MCF 10A (cell line): ENCODE measurements around the gene PARD6G. TPM values are rescaled to one million over a fixed set of nuclear protein-coding genes. Genes with fewer than 3 reads are reported as not detected.

Experiments used
- BruUV-seq: library from RNA; stranded (reverse); fragments of 400-500 nt; replicated peaks from 2 replicates; lab custom pipeline; 2021; lab: Mats Ljungman, UMichigan
- CTCF ChIA-PET: fragments of 300-600 bp; sonication (Branson Sonifier 250); formaldehyde crosslinking; extraction: SDS; loops from one replicate; lab custom pipeline; 2021; ENCODE audit warnings: antibody characterized with exemption, inconsistent platforms; lab: Yijun Ruan, JAX
- POLR2A ChIA-PET: fragments of 300-600, 350-650 bp; sonication (Branson Sonifier 250); formaldehyde crosslinking; extraction: SDS; loops from one replicate; lab custom pipeline; 2020; ENCODE audit warnings: antibody characterized with exemption, inconsistent platforms; lab: Yijun Ruan, JAX
- DNase-seq: peaks from one replicate; pipeline ENCODE4 v3.0.0-alpha.2; 2018; ENCODE audit not compliant: unreplicated experiment
- H3K27ac Mint-ChIP-seq: one replicate; pipeline ENCODE4 v1.8.0; 2022; ENCODE audit warnings: mild to moderate bottlenecking, low read depth, mixed read lengths; ENCODE audit not compliant: unreplicated experiment
- H3K27me3 Mint-ChIP-seq: one replicate; pipeline ENCODE4 v1.8.0; 2022; ENCODE audit warnings: mixed read lengths; ENCODE audit not compliant: insufficient read depth, unreplicated experiment
- H3K36me3 Mint-ChIP-seq: one replicate; pipeline ENCODE4 v1.8.0; 2022; ENCODE audit warnings: mild to moderate bottlenecking, moderate library complexity, mixed read lengths; ENCODE audit not compliant: insufficient read depth, unreplicated experiment
- H3K4me1 Mint-ChIP-seq: one replicate; pipeline ENCODE4 v1.8.0; 2022; ENCODE audit warnings: mixed read lengths; ENCODE audit not compliant: insufficient read depth, unreplicated experiment
- H3K4me3 Mint-ChIP-seq: one replicate; pipeline ENCODE4 v1.8.0; 2022; ENCODE audit warnings: mild to moderate bottlenecking, moderate library complexity, mixed read lengths; ENCODE audit not compliant: unreplicated experiment
- H3K9me3 Mint-ChIP-seq: one replicate; pipeline ENCODE4 v1.8.0; 2022; ENCODE audit warnings: mixed read lengths; ENCODE audit not compliant: unreplicated experiment
- CTCF ChIP-seq: fragments of 200-600 bp; IDR thresholded peaks from one replicate; pipeline ENCODE4 v1.8.0; 2022; ENCODE audit warnings: antibody characterized with exemption, mild to moderate bottlenecking; ENCODE audit not compliant: unreplicated experiment
- intact Hi-C: fragments of 100-400 bp; cut with micrococcal nuclease; formaldehyde crosslinking; loops from 2 replicates; pipeline ENCODE4 v1.14.1; 2022
- total RNA-seq: library from RNA; stranded (reverse); gene quantifications from 2 replicates; pipeline ENCODE4 v1.2.3, GENCODE V29; 2022

PARD6G gene
- total RNA-seq, 1 experiment from 2014 or later = 8.1 TPM

GRCh38 chr18:80210312-80211083, 36.8 kb downstream of the PARD6G start:
- Mint-ChIP-seq H3K27me3 (no peaks in the 10 kb centered on the region), H3K27ac (no peak overlapping the region), H3K4me1 (no peaks in the 10 kb centered on the region), H3K9me3 (no peaks in the 10 kb centered on the region), H3K36me3 (no peaks in the 10 kb centered on the region), H3K4me3 (no peak overlapping the region)
- no TSS peak for BruUV-seq
- intact Hi-C loops = no loop called here
- DNase-seq = no peak
- TF ChIP-seq CTCF = no peak
- CTCF ChIA-PET = interaction anchor here (0.6 to 2.2 kb wide), 5 partner anchors 11 to 52 kb away, joined by 3 to 5 read pairs (median 4); no protein-coding TSS in a partner anchor
- POLR2A ChIA-PET = interaction anchor here (0.9 kb wide), 1 partner anchor 31 kb away, joined by 3 read pairs; no protein-coding TSS in a partner anchor

- no peaks in the 10 kb centered on the region for H3K9me3 Mint-ChIP-seq
- intact Hi-C loops = no loop called here
- H3K4me3 Mint-ChIP-seq = no peak overlapping the region
- no peak overlapping the region for H3K27ac Mint-ChIP-seq
- no peak for DNase-seq
- no TSS peak for BruUV-seq
- H3K27me3 Mint-ChIP-seq = no peaks in the 10 kb centered on the region
- TF ChIP-seq CTCF = no peak
- POLR2A ChIA-PET = no interaction called here
- CTCF ChIA-PET = interaction anchor here (1.2 kb wide), 1 partner anchor 37 kb away, joined by 3 read pairs; no protein-coding TSS in a partner anchor
- no peaks in the 10 kb centered on the region for H3K4me1 Mint-ChIP-seq
- H3K36me3 Mint-ChIP-seq = no peaks in the 10 kb centered on the region
Observed at GRCh38 chr18:80208620-80209019, 38.7 kb downstream of the PARD6G start.

- Mint-ChIP-seq H3K9me3 (no peaks in the 10 kb centered on the region), H3K4me3 (no peak overlapping the region), H3K36me3 (no peaks in the 10 kb centered on the region), H3K4me1 (no peaks in the 10 kb centered on the region), H3K27me3 (no peaks in the 10 kb centered on the region), H3K27ac (no peak overlapping the region)
- ChIA-PET CTCF (interaction anchor here (0.9 to 1.1 kb wide), 2 partner anchors 11 to 23 kb away, joined by 3 to 4 read pairs; no protein-coding TSS in a partner anchor), POLR2A (interaction anchor here (1.3 kb wide), 1 partner anchor 22 kb away, joined by 3 read pairs; no protein-coding TSS in a partner anchor)
- TF ChIP-seq CTCF = no peak
- BruUV-seq = no TSS peak
- intact Hi-C loops = no loop called here
- no peak for DNase-seq
Observed at GRCh38 chr18:80205294-80205693, 42.0 kb downstream of the PARD6G start.

DNA sequence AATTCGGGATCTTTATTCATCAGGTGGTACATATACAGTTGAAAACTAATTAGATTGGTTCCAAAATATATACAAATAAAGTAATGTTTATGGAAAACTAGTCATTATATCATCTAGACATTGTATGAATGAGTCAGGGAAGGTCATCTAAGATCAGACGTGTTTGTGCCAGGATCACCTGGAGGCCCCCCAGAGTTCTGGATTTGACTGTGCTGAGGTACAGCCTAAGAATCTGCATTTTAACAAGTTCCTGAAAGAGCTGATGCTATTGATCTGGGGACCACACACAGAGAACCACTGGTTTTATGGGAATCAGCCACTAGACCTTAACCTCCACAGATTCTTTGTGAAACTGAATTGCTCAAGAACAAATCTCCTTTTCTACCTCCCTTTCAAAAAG, 43.2 kb downstream of the PARD6G start:
- ChIA-PET CTCF (no interaction called here), POLR2A (no interaction called here)
- no peaks in the 10 kb centered on the region for H3K27me3 Mint-ChIP-seq
- H3K4me1 Mint-ChIP-seq = no peaks in the 10 kb centered on the region
- H3K27ac Mint-ChIP-seq = no peak overlapping the region
- intact Hi-C loops = no loop called here
- BruUV-seq = no TSS peak
- DNase-seq = no peak
- no peaks in the 10 kb centered on the region for H3K9me3 Mint-ChIP-seq
- no peaks in the 10 kb centered on the region for H3K36me3 Mint-ChIP-seq
- H3K4me3 Mint-ChIP-seq = no peak overlapping the region
- no peak for TF ChIP-seq CTCF
